ENCODE data around the gene DDHD1. TPM values are rescaled to one million over a fixed set of nuclear protein-coding genes. Genes with fewer than 3 reads are reported as not detected.
"Not testable (repeated sequence)": the region's sequence is repeated elsewhere in the genome, so short reads cannot be mapped to it uniquely, and the experiment has no call there.

The DDHD1 gene
- total RNA-seq, 1 donor from 2014 or later, result 7.0 TPM

- Histone ChIP-seq H3K4me3 (ENCODE audit: low read depth, low read length) (no peak overlapping the region), H3K36me3 (ENCODE audit: control insufficient read depth, insufficient read depth, low read length) (no peaks in the 10 kb centered on the region), H3K27me3 (ENCODE audit: control insufficient read depth, insufficient read depth, low read length) (no peaks in the 10 kb centered on the region)
- TF ChIP-seq, protein P1, sequence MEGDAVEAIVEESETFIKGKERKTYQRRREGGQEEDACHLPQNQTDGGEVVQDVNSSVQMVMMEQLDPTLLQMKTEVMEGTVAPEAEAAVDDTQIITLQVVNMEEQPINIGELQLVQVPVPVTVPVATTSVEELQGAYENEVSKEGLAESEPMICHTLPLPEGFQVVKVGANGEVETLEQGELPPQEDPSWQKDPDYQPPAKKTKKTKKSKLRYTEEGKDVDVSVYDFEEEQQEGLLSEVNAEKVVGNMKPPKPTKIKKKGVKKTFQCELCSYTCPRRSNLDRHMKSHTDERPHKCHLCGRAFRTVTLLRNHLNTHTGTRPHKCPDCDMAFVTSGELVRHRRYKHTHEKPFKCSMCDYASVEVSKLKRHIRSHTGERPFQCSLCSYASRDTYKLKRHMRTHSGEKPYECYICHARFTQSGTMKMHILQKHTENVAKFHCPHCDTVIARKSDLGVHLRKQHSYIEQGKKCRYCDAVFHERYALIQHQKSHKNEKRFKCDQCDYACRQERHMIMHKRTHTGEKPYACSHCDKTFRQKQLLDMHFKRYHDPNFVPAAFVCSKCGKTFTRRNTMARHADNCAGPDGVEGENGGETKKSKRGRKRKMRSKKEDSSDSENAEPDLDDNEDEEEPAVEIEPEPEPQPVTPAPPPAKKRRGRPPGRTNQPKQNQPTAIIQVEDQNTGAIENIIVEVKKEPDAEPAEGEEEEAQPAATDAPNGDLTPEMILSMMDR (IDR thresholded peaks at IDR 0.05; ENCODE audit: insufficient read depth, low read length, poor library complexity, severe bottlenecking), result no peak
- no peak for DNase-seq (ENCODE audit: low read depth)
Observed at GRCh38 chr14:53108292-53109104, 44.6 kb downstream of the DDHD1 start.

DNA sequence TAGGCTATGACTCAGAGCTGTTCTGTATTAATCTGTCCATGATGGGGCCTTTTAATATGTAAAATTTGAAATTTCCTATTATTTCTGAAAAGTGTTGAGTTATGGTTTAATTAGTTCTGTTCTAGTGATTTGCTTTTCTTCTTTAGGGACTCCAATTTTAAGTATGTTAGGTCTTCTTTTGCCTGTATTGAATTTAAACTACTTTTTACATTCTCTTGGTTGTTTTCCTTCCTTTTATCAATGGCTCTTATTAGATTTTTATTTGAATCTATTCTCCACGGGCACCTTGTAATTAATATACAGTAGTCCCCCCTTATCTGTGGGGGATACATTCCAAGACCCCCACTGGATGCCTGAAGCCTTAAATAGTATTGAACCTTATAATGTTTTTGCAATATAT, 46.4 kb downstream of the DDHD1 start:
- Histone ChIP-seq H3K27me3 (ENCODE audit: control insufficient read depth, insufficient read depth, low read length) (no peaks in the 10 kb centered on the region), H3K36me3 (ENCODE audit: control insufficient read depth, insufficient read depth, low read length) (no peaks in the 10 kb centered on the region), H3K4me3 (ENCODE audit: low read depth, low read length) (no peak overlapping the region)
- DNase-seq (ENCODE audit: low read depth), result no peak
- TF ChIP-seq, protein P1 (IDR thresholded peaks at IDR 0.05; ENCODE audit: insufficient read depth, low read length, poor library complexity, severe bottlenecking), result no peak

GRCh38 chr14:53103636-53104340, 49.3 kb downstream of the DDHD1 start:
- Histone ChIP-seq H3K27me3 (ENCODE audit: control insufficient read depth, insufficient read depth, low read length) (no peaks in the 10 kb centered on the region), H3K4me3 (ENCODE audit: low read depth, low read length) (no peak overlapping the region), H3K36me3 (ENCODE audit: control insufficient read depth, insufficient read depth, low read length) (no peaks in the 10 kb centered on the region)
- DNase-seq (ENCODE audit: low read depth), result no peak
- TF ChIP-seq, protein P1 (IDR thresholded peaks at IDR 0.05; ENCODE audit: insufficient read depth, low read length, poor library complexity, severe bottlenecking), result no peak

DNA sequence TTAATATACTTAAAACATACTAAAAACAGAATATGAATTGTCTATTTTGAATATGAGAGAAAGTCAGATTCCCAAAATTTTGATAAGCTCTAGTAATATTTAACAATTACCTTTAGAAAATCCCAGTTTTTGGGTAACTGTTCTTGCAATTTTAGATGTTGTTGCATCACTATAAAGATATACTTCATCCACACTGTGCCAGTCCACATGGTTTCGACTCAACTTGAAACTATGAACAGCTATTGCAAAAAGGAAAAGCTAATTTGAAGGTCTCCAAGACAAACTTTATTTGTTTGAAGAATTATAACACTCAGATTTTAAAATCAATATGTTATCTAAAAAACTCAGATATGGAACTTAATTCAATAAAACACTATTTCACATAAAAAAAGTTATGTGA, 59.9 kb downstream of the DDHD1 start:
- TF ChIP-seq, protein P1 (IDR thresholded peaks at IDR 0.05; ENCODE audit: insufficient read depth, low read length, poor library complexity, severe bottlenecking), result no peak
- Histone ChIP-seq H3K4me3 (ENCODE audit: low read depth, low read length) (no peak overlapping the region), H3K27me3 (ENCODE audit: control insufficient read depth, insufficient read depth, low read length) (no peaks in the 10 kb centered on the region), H3K36me3 (ENCODE audit: control insufficient read depth, insufficient read depth, low read length) (no peaks in the 10 kb centered on the region)
- DNase-seq (ENCODE audit: low read depth), result no peak

DNA sequence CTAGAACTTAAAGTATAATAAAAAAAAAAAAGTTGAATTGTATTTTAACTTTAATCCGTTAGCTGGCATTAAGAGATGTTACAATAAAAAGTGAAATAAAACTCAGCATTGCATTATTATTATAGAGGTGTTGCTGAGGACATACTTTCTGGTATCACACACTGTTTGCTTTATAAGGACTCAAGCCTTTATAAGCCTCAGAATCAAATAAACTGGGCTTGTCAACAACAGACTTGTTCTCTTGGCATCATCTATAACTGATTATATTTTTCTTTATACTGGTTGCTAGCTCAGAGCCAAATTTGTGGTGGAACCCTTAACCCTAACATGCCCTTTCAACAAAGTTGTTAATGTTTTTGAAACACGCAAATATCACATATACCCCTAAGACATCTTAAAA, 62.3 kb downstream of the DDHD1 start:
- no peak for DNase-seq (ENCODE audit: low read depth)
- H3K36me3 ChIP-seq (ENCODE audit: control insufficient read depth, insufficient read depth, low read length), result no peaks in the 10 kb centered on the region
- TF ChIP-seq, protein P1 (IDR thresholded peaks at IDR 0.05; ENCODE audit: insufficient read depth, low read length, poor library complexity, severe bottlenecking), result no peak
- H3K27me3 ChIP-seq (ENCODE audit: control insufficient read depth, insufficient read depth, low read length), result no peaks in the 10 kb centered on the region
- H3K4me3 ChIP-seq (ENCODE audit: low read depth, low read length), result no peak overlapping the region

- not testable (repeated sequence) for H3K36me3 ChIP-seq (ENCODE audit: control insufficient read depth, insufficient read depth, low read length); H3K4me3 ChIP-seq (ENCODE audit: low read depth, low read length); H3K27me3 ChIP-seq (ENCODE audit: control insufficient read depth, insufficient read depth, low read length); DNase-seq (ENCODE audit: low read depth)
Observed at GRCh38 chr14:53084954-53085353, 68.2 kb downstream of the DDHD1 start.

All from kidney epithelial cell (primary cell).